B cell (primary cell): Measurements from ENCODE around the gene GABRR2. TPM values are rescaled to one million over a fixed set of nuclear protein-coding genes. Genes with fewer than 3 reads are reported as not detected.
A peak's percentile ranks its signal among the peaks of the same experiment; 100 is the strongest.

Experiments used
- ATAC-seq: fragments of 200-7000 bp; cut with Tn5 transposase; one replicate; pipeline ENCODE4 v1.10.0; 2021; ENCODE audit warnings: low read depth, mild to moderate bottlenecking, moderate number of reproducible peaks, moderate library complexity
- CTCF ChIA-PET: fragments of 350-600 bp; sonication (Branson Sonifier 250); formaldehyde crosslinking; loops from one replicate; lab custom pipeline; 2021; ENCODE audit warnings: antibody characterized with exemption, inconsistent platforms; lab: Charles Lee
- POLR2A ChIA-PET: fragments of 350-600 bp; sonication (Branson Sonifier 250); formaldehyde crosslinking; loops from one replicate; lab custom pipeline; 2021; ENCODE audit warnings: antibody characterized with exemption; lab: Charles Lee
- DNase-seq: peaks from one replicate; pipeline ENCODE4 v3.0.0; 2013
- H2AFZ ChIP-seq: 2 replicates; pipeline ENCODE4 v1.6.1; 2012; ENCODE audit warnings: mild to moderate bottlenecking, low read depth, low read length; ENCODE audit not compliant: insufficient read depth, poor library complexity, severe bottlenecking
- H3K27ac ChIP-seq, 2 donors: 1 replicate in 1 of 2; 2 replicates in 1 of 2; pipeline ENCODE4 v1.5.1; 2012 to 2013; ENCODE audit warnings: low read length in 2 of 2, mild to moderate bottlenecking in 2 of 2, moderate library complexity in 1 of 2
- H3K27me3 ChIP-seq, 4 experiments: fragments of 200-600 bp in 1 of 4; sonication (generic) in 1 of 4; replicated peaks in 1 of 4; 1 replicate in 2 of 4; 2 replicates in 2 of 4; pipeline versions ENCODE4 v1.6.1 to v1.7.0; 2013 to 2016; ENCODE audit warnings: low read length in 3 of 4, mild to moderate bottlenecking in 2 of 4, mixed read lengths in 1 of 4, moderate library complexity in 1 of 4; ENCODE audit not compliant: insufficient read depth in 4 of 4, control insufficient read depth in 3 of 4; ENCODE audit errors: control extremely low read depth in 1 of 4
- H3K36me3 ChIP-seq, 2 experiments: replicated peaks in 1 of 2; 1 replicate in 1 of 2; 2 replicates in 1 of 2; pipeline versions ENCODE4 v1.6.1 to v1.7.1; 2013; ENCODE audit warnings: low read length in 1 of 2; ENCODE audit not compliant: insufficient read depth in 2 of 2, control insufficient read depth in 1 of 2; ENCODE audit errors: control extremely low read depth in 1 of 2, extremely low read depth in 1 of 2
- H3K4me1 ChIP-seq, 2 donors: fragments of 200-600 bp in 1 of 2; sonication (generic) in 1 of 2; 1 replicate in 1 of 2; 2 replicates in 1 of 2; pipeline versions ENCODE4 v1.5.1 to v1.6.1; 2013 to 2017; ENCODE audit warnings: low read length in 2 of 2; ENCODE audit not compliant: control insufficient read depth in 2 of 2, insufficient read depth in 2 of 2
- H3K4me2 ChIP-seq: replicated peaks from 2 replicates; pipeline ENCODE3; 2012; ENCODE audit warnings: mild to moderate bottlenecking, low read depth, low read length; ENCODE audit not compliant: poor library complexity, severe bottlenecking
- H3K4me3 ChIP-seq, 5 experiments: fragments of 200-600 bp in 1 of 5; sonication (generic) in 1 of 5; 1 replicate in 3 of 5; 2 replicates in 2 of 5; pipeline versions ENCODE4 v1.5.1 to v1.7.0; 2011 to 2016; ENCODE audit warnings: low read length in 4 of 5, mild to moderate bottlenecking in 4 of 5, low read depth in 2 of 5, control low read depth in 1 of 5, moderate library complexity in 1 of 5; ENCODE audit not compliant: insufficient read depth in 1 of 5; ENCODE audit errors: control extremely low read depth in 1 of 5, extremely low read depth in 1 of 5
- H3K79me2 ChIP-seq: fragments of 200-600 bp; sonication (generic); one replicate; pipeline ENCODE4 v1.6.0; 2016; ENCODE audit warnings: low read length; ENCODE audit not compliant: control insufficient read depth, insufficient read depth
- H3K9ac ChIP-seq: fragments of 200-600 bp; sonication (generic); 2 replicates; pipeline ENCODE4 v1.6.1; 2017; ENCODE audit warnings: mild to moderate bottlenecking, low read length, moderate library complexity
- H3K9me3 ChIP-seq, 3 donors: one replicate each; pipeline versions ENCODE4 v1.6.1 to v1.7.1; 2013; ENCODE audit warnings: low read length in 2 of 3; ENCODE audit not compliant: control insufficient read depth in 2 of 3, insufficient read depth in 1 of 3; ENCODE audit errors: control extremely low read depth in 1 of 3
- H4K20me1 ChIP-seq: 2 replicates; pipeline ENCODE4 v1.6.0; 2012; ENCODE audit warnings: mild to moderate bottlenecking, low read length; ENCODE audit not compliant: insufficient read depth, control insufficient read depth, poor library complexity, severe bottlenecking
- H3K27ac Mint-ChIP-seq: one replicate; pipeline ENCODE4 v1.8.0; 2021; ENCODE audit warnings: mixed read lengths
- H3K27me3 Mint-ChIP-seq: one replicate; pipeline ENCODE4 v1.8.0; 2021; ENCODE audit warnings: mixed read lengths
- H3K4me1 Mint-ChIP-seq: one replicate; pipeline ENCODE4 v1.8.0; 2021; ENCODE audit warnings: mixed read lengths
- H3K4me3 Mint-ChIP-seq: one replicate; pipeline ENCODE4 v1.8.0; 2021; ENCODE audit warnings: mixed read lengths
- H3K9me3 Mint-ChIP-seq: one replicate; pipeline ENCODE4 v1.8.0; 2022; ENCODE audit warnings: mixed read lengths; ENCODE audit not compliant: insufficient read depth
- EZH2 ChIP-seq: IDR thresholded peaks from 2 replicates; pipeline ENCODE4 v1.6.1; 2012; ENCODE audit warnings: borderline replicate concordance, low read depth, mild to moderate bottlenecking, moderate library complexity, low read length; ENCODE audit not compliant: insufficient read depth, poor library complexity, severe bottlenecking
- WGBS: methylation state at CpG from one replicate; pipeline ENCODE4 v1.1.5; 2013; ENCODE audit warnings: missing lambda C conversion rate; ENCODE audit not compliant: insufficient coverage; 5-methylcytosine and 5-hydroxymethylcytosine counted together
- intact Hi-C: fragments of 100-400 bp; cut with micrococcal nuclease; formaldehyde crosslinking; loops from one replicate; pipeline ENCODE4 v1.10.0; 2022
- polyA plus RNA-seq: library from polyadenylated mRNA; depleted of rRNA; stranded (reverse); fragments of >200 nt; gene quantifications from 2 replicates; pipeline ENCODE4 v1.2.3, GENCODE V29; 2012
- total RNA-seq, 2 donors: library from RNA; stranded (reverse); fragments of 120-200 nt in 1 of 2; gene quantifications; 1 replicate in 1 of 2; 2 replicates in 1 of 2; pipeline versions ENCODE4 v1.2.3 to v1.2.4, GENCODE V29; 2013 to 2022
- TF ChIP-seq, protein P1 (sequence below): fragments of 200-600 bp; IDR thresholded peaks from one replicate; pipeline ENCODE4 v1.8.0; 2022; ENCODE audit warnings: antibody characterized with exemption, mild to moderate bottlenecking

GABRR2 gene
- total and polyA plus RNA-seq, 2 donors (not counting 1 experiment from before 2014, with no cell fraction given) = 0.59 to 4.7 TPM

- Mint-ChIP-seq H3K27ac (peak overlapping the region; percentile 71), H3K4me1 (peaks cover 73% of the 10 kb centered on the region), H3K9me3 (no peaks in the 10 kb centered on the region), H3K4me3 (peak overlapping the region; percentile 39), H3K27me3 (no peaks in the 10 kb centered on the region)
- H3K4me3 ChIP-seq = no peak overlapping the region
- ChIA-PET POLR2A (interaction anchor here (0.6 to 1.9 kb wide), 3 partner anchors 9 to 27 kb away, joined by 3 to 6 read pairs (median 4); no protein-coding TSS in a partner anchor), CTCF (interaction anchor here (0.7 to 3.9 kb wide), 6 partner anchors 9 to 19 kb away, joined by 4 to 34 read pairs (median 4); no protein-coding TSS in a partner anchor)
- DNase-seq (no peak), ATAC-seq (no peak)
- H3K79me2 ChIP-seq = peaks cover 26% of the 10 kb centered on the region
- H3K9me3 ChIP-seq = no peaks in the 10 kb centered on the region
- intact Hi-C loops = loop anchor here (10.0 kb wide), 5 partner anchors 725 to 1885 kb away; partner anchors contain the start of genes AKIRIN2 and SLC35A1
- H3K4me1 ChIP-seq = peaks cover 53 to 66% of the 10 kb centered on the region in 2 donors
- H4K20me1 ChIP-seq = no peaks in the 10 kb centered on the region
- TF ChIP-seq, protein P1, sequence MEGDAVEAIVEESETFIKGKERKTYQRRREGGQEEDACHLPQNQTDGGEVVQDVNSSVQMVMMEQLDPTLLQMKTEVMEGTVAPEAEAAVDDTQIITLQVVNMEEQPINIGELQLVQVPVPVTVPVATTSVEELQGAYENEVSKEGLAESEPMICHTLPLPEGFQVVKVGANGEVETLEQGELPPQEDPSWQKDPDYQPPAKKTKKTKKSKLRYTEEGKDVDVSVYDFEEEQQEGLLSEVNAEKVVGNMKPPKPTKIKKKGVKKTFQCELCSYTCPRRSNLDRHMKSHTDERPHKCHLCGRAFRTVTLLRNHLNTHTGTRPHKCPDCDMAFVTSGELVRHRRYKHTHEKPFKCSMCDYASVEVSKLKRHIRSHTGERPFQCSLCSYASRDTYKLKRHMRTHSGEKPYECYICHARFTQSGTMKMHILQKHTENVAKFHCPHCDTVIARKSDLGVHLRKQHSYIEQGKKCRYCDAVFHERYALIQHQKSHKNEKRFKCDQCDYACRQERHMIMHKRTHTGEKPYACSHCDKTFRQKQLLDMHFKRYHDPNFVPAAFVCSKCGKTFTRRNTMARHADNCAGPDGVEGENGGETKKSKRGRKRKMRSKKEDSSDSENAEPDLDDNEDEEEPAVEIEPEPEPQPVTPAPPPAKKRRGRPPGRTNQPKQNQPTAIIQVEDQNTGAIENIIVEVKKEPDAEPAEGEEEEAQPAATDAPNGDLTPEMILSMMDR = no peak
- no peak for TF ChIP-seq EZH2
- H3K27ac ChIP-seq = peak overlapping the region in 1 of 2 donors; percentile 91
- H3K27me3 ChIP-seq = no peaks in the 10 kb centered on the region
- no peaks in the 10 kb centered on the region for H3K36me3 ChIP-seq
- H2AFZ ChIP-seq = no peak overlapping the region
- H3K9ac ChIP-seq = no peak overlapping the region
- WGBS = 29% methylated on average over 1 of the region's 1 CpG
- no peak overlapping the region for H3K4me2 ChIP-seq
Measured at GRCh38 chr6:89359561-89359960, 44.5 kb upstream of the GABRR2 start.

DNA sequence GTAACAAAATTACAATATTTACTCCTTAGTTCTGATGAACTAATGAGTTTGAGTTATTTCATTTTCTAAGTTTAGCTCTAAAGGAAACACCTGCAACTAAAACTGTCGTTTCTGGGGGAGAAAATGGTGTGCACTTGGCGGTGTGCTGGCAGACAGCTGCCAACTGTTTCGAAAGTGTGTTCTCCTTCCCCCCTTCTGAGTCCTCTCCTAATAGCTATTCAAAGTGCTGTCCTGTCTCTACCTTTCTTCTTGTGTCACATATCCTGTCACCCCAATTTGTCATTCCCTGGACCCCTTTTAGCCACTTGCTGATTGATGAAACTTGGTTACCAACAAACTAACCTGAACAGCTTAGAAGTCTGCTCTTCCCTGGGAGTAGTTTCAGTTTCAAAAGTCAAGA lies 42.3 kb upstream of the GABRR2 start:
- H3K4me3 Mint-ChIP-seq = peak overlapping the region; percentile 95
- Histone ChIP-seq H3K36me3 (no peaks in the 10 kb centered on the region), H3K27me3 (no peaks in the 10 kb centered on the region), H3K27ac (peak overlapping the region; percentile 87 to 91), H3K4me1 (peaks cover 65 to 74% of the 10 kb centered on the region in 2 donors), H3K9ac (peak overlapping the region; percentile 67), H3K4me2 (peak overlapping the region; percentile 73), H2AFZ (peak overlapping the region; percentile 66), H3K79me2 (peaks cover 44% of the 10 kb centered on the region), H4K20me1 (no peaks in the 10 kb centered on the region), H3K4me3 (peak overlapping the region; percentile 22 to 62 (median 48)), H3K9me3 (no peaks in the 10 kb centered on the region)
- 0% methylated on average over 3 of the region's 3 CpGs for WGBS
- no peak for TF ChIP-seq EZH2
- TF ChIP-seq, protein P1 = no peak
- H3K9me3 Mint-ChIP-seq = no peaks in the 10 kb centered on the region
- POLR2A ChIA-PET = interaction anchor here (0.6 to 1.3 kb wide), 4 partner anchors 9 to 276 kb away, joined by 3 to 10 read pairs (median 4); partner anchors contain the start of gene PNRC1
- peak; percentile 15 for ATAC-seq
- CTCF ChIA-PET = interaction anchor here (0.6 to 11.4 kb wide), 8 partner anchors 9 to 742 kb away, joined by 3 to 141 read pairs (median 4); partner anchors contain the start of gene PNRC1
- peak overlapping the region; percentile 99 for H3K27ac Mint-ChIP-seq
- intact Hi-C loops = loop anchor here (1.0 to 10.0 kb wide), 7 partner anchors 9 to 1883 kb away; partner anchors contain the start of genes AKIRIN2 and SLC35A1
- peaks cover 71% of the 10 kb centered on the region for H3K4me1 Mint-ChIP-seq
- H3K27me3 Mint-ChIP-seq = no peaks in the 10 kb centered on the region
- DNase-seq = peak; percentile 79
